H1 (cell line): ENCODE measurements around the gene DOK7. TPM values are rescaled to one million over a fixed set of nuclear protein-coding genes. Genes with fewer than 3 reads are reported as not detected.

Source experiments
- CTCF ChIA-PET: fragments of 300-600 bp; sonication (Branson Sonifier 250); formaldehyde crosslinking; loops from one replicate; lab custom pipeline; 2021; ENCODE audit not compliant: partially characterized antibody; lab: Charles Lee
- POLR2A ChIA-PET: fragments of 300-600 bp; sonication (Branson Sonifier 250); formaldehyde crosslinking; loops from one replicate; lab custom pipeline; 2021; ENCODE audit warnings: inconsistent platforms; ENCODE audit not compliant: partially characterized antibody; lab: Charles Lee
- DNase-seq, 2 experiments: peaks; one replicate each; pipeline versions ENCODE4 v3.0.0 to v3.0.0-alpha.2; 2010 to 2022; ENCODE audit warnings: low spot score in 2 of 2, low read depth in 1 of 2, mixed read lengths in 1 of 2
- FAIRE-seq: peaks from 2 replicates; lab custom pipeline; 2011; peaks lifted over from hg19 to GRCh38; lab: Jason Lieb, UNC
- H2AFZ ChIP-seq: 2 replicates; pipeline ENCODE4 v1.8.1; 2012; ENCODE audit warnings: low read length, inconsistent platforms
- H2AK5ac ChIP-seq: 2 replicates; pipeline ENCODE4 v1.6.1; 2013; ENCODE audit warnings: low read depth, low read length
- H2BK120ac ChIP-seq: replicated peaks from 2 replicates; pipeline ENCODE3; 2013; ENCODE audit warnings: low read depth, low read length, inconsistent platforms
- H2BK12ac ChIP-seq: 2 replicates; pipeline ENCODE4 v1.6.1; 2013; ENCODE audit warnings: low read depth, low read length
- H2BK15ac ChIP-seq: 2 replicates; pipeline ENCODE4 v1.6.1; 2013; ENCODE audit warnings: low read length
- H2BK20ac ChIP-seq: 2 replicates; pipeline ENCODE4 v1.6.1; 2013; ENCODE audit warnings: low read length
- H2BK5ac ChIP-seq: 2 replicates; pipeline ENCODE4 v1.6.1; 2013; ENCODE audit warnings: low read depth, low read length
- H3K14ac ChIP-seq: 2 replicates; pipeline ENCODE4 v1.6.1; 2013; ENCODE audit warnings: inconsistent platforms; ENCODE audit not compliant: insufficient read length
- H3K18ac ChIP-seq: 2 replicates; pipeline ENCODE4 v1.6.1; 2013; ENCODE audit warnings: low read length; ENCODE audit errors: extremely low read depth
- H3K23ac ChIP-seq: 2 replicates; pipeline ENCODE4 v1.6.1; 2013; ENCODE audit warnings: inconsistent platforms; ENCODE audit not compliant: insufficient read length
- H3K23me2 ChIP-seq: 2 replicates; pipeline ENCODE4 v1.6.1; 2013; ENCODE audit warnings: low read depth, low read length
- H3K27ac ChIP-seq: 2 replicates; pipeline ENCODE4 v1.6.1; 2011; ENCODE audit warnings: low read depth, low read length, inconsistent platforms
- H3K27me3 ChIP-seq, 4 experiments: replicated peaks in 1 of 4; 1 replicate in 1 of 4; 2 replicates in 3 of 4; pipeline versions ENCODE4 v1.6.1 to v1.8.1; 2011 to 2013; ENCODE audit warnings: low read length in 3 of 4, mild to moderate bottlenecking in 3 of 4, inconsistent platforms in 2 of 4, mixed read lengths in 2 of 4, moderate library complexity in 1 of 4; ENCODE audit not compliant: control insufficient read depth in 3 of 4, insufficient read depth in 3 of 4; ENCODE audit errors: extremely low read depth in 1 of 4
- H3K36me3 ChIP-seq, 4 experiments: 2 replicates each; pipeline versions ENCODE4 v1.6.1 to v1.8.1; 2011 to 2013; ENCODE audit warnings: mild to moderate bottlenecking in 4 of 4, low read length in 3 of 4, moderate library complexity in 2 of 4, control low read depth in 1 of 4, inconsistent platforms in 1 of 4; ENCODE audit not compliant: insufficient read depth in 4 of 4, control insufficient read depth in 2 of 4
- H3K4ac ChIP-seq: replicated peaks from 2 replicates; pipeline ENCODE3; 2013; ENCODE audit warnings: low read length, low read depth, mixed read lengths, inconsistent platforms; ENCODE audit not compliant: insufficient read length
- H3K4me1 ChIP-seq, 4 experiments: replicated peaks in 1 of 4; 1 replicate in 1 of 4; 2 replicates in 3 of 4; pipeline versions ENCODE4 v1.6.1 to v1.8.1; 2011 to 2013; ENCODE audit warnings: low read length in 3 of 4, inconsistent platforms in 2 of 4, mixed read lengths in 1 of 4; ENCODE audit not compliant: insufficient read depth in 4 of 4, control insufficient read depth in 3 of 4
- H3K4me2 ChIP-seq, 2 experiments: 2 replicates each; pipeline versions ENCODE4 v1.6.1 to v1.8.1; 2011 to 2013; ENCODE audit warnings: low read depth in 2 of 2, low read length in 2 of 2, control low read depth in 1 of 2, inconsistent platforms in 1 of 2, mild to moderate bottlenecking in 1 of 2; ENCODE audit not compliant: insufficient read depth in 1 of 2
- H3K4me3 ChIP-seq, 4 experiments: fragments of 200-600, 300-600 bp in 1 of 4; sonication (generic), shearing (Covaris generic), sonication (Bioruptor Twin) in 1 of 4; 2 replicates each; pipeline versions ENCODE4 v1.5.1 to v1.8.1; 2011 to 2016; ENCODE audit warnings: low read length in 4 of 4, low read depth in 3 of 4, control low read depth in 2 of 4, inconsistent platforms in 2 of 4, mild to moderate bottlenecking in 2 of 4, mixed read lengths in 1 of 4, moderate library complexity in 1 of 4; ENCODE audit not compliant: insufficient read depth in 2 of 4; ENCODE audit errors: extremely low read depth in 1 of 4
- H3K56ac ChIP-seq: replicated peaks from 2 replicates; pipeline ENCODE3; 2013; ENCODE audit warnings: low read depth, mild to moderate bottlenecking, mixed read lengths, low read length, inconsistent platforms; ENCODE audit not compliant: insufficient read length
- H3K79me1 ChIP-seq: 2 replicates; pipeline ENCODE4 v1.6.1; 2013; ENCODE audit warnings: low read depth, low read length, control low read depth
- H3K79me2 ChIP-seq, 2 experiments: 2 replicates each; pipeline versions ENCODE4 v1.6.1 to v1.8.1; 2012 to 2013; ENCODE audit warnings: low read length in 2 of 2, mild to moderate bottlenecking in 2 of 2, inconsistent platforms in 1 of 2; ENCODE audit not compliant: insufficient read depth in 2 of 2, control insufficient read depth in 1 of 2
- H3K9ac ChIP-seq, 4 experiments: replicated peaks in 1 of 4; 1 replicate in 1 of 4; 2 replicates in 3 of 4; pipeline versions ENCODE4 v1.6.1 to v1.8.1; 2011 to 2013; ENCODE audit warnings: low read depth in 3 of 4, low read length in 3 of 4, control low read depth in 2 of 4, mild to moderate bottlenecking in 2 of 4, moderate library complexity in 2 of 4, inconsistent platforms in 1 of 4; ENCODE audit errors: extremely low read depth in 1 of 4
- H3K9me3 ChIP-seq, 2 experiments: 2 replicates each; pipeline versions ENCODE4 v1.6.1 to v1.8.1; 2012 to 2013; ENCODE audit warnings: mild to moderate bottlenecking in 2 of 2, moderate library complexity in 2 of 2, control low read depth in 1 of 2, inconsistent platforms in 1 of 2, low read depth in 1 of 2, low read length in 1 of 2, mixed read lengths in 1 of 2; ENCODE audit not compliant: insufficient read depth in 2 of 2
- H4K20me1 ChIP-seq, 2 experiments: replicated peaks in 1 of 2; 2 replicates each; pipeline versions ENCODE3 to v1.8.1; 2011 to 2013; ENCODE audit warnings: inconsistent platforms in 2 of 2, low read length in 2 of 2, mild to moderate bottlenecking in 1 of 2; ENCODE audit not compliant: insufficient read depth in 2 of 2, control insufficient read depth in 1 of 2
- H4K5ac ChIP-seq: 2 replicates; pipeline ENCODE4 v1.6.1; 2013; ENCODE audit warnings: low read length, low read depth, mixed read lengths, inconsistent platforms; ENCODE audit not compliant: insufficient read length
- H4K8ac ChIP-seq: 2 replicates; pipeline ENCODE4 v1.8.0; 2013; ENCODE audit warnings: mild to moderate bottlenecking, moderate library complexity, low read length, inconsistent platforms; ENCODE audit not compliant: insufficient read depth; ENCODE audit errors: extremely low read depth
- H4K91ac ChIP-seq: replicated peaks from 2 replicates; pipeline ENCODE3; 2013; ENCODE audit warnings: low read length, mixed read lengths, inconsistent platforms; ENCODE audit not compliant: insufficient read length
- GTF2F1 ChIP-seq: IDR thresholded peaks from 2 replicates; pipeline ENCODE4 v1.6.1; 2012; ENCODE audit warnings: low read depth, low read length, improper control_type of control experiment, borderline replicate concordance
- NRF1 ChIP-seq: IDR thresholded peaks from 2 replicates; pipeline ENCODE4 v1.6.1; 2011; ENCODE audit warnings: mild to moderate bottlenecking, low read depth, low read length, improper control_type of control experiment
- TAF1 ChIP-seq: IDR thresholded peaks from 2 replicates; pipeline ENCODE4 v1.6.1; 2011; ENCODE audit warnings: mild to moderate bottlenecking, low read depth, low read length
- WGBS, 2 experiments: shearing (Covaris generic) in 1 of 2; methylation state at CpG; one replicate each; pipeline versions ENCODE4 v1.1.6 to v1.1.7; 2013 to 2015; ENCODE audit warnings: low lambda C conversion rate in 2 of 2, mixed read lengths in 2 of 2, inconsistent platforms in 1 of 2, low coverage in 1 of 2, missing lambda C conversion rate in 1 of 2; ENCODE audit not compliant: insufficient replicate concordance in 2 of 2, insufficient coverage in 1 of 2, insufficient read length in 1 of 2; ENCODE audit errors: extremely low coverage in 1 of 2, missing lambda C conversion rate in 1 of 2; 5-methylcytosine and 5-hydroxymethylcytosine counted together
- polyA plus RNA-seq, 7 experiments: library from polyadenylated mRNA; depleted of rRNA in 3 of 7; stranded (reverse) in 5 of 7; unstranded in 2 of 7; fragments of >200 nt in 5 of 7; fragments of 200-250 nt in 2 of 7; gene quantifications; 1 replicate in 5 of 7; 2 replicates in 1 of 7; 4 replicates in 1 of 7; pipeline versions ENCODE4 v1.2.1 to v1.2.3, GENCODE V29; 2011 to 2013; ENCODE audit warnings: missing spikeins in 2 of 7, mixed read lengths in 2 of 7
- total RNA-seq: library from RNA; stranded (reverse); fragmentation: NEBNext Ultra II Directional; extraction: Animal tissue kit (Norgen Biotek cat#: 25700); gene quantifications from 2 replicates; pipeline ENCODE4 v1.2.1, GENCODE V29; 2021

DOK7 gene
- total and polyA plus RNA-seq, 2 of the 8 experiments (the other 6 are each of a cell fraction or from before 2014, with no cell fraction given) = 0.32 TPM; not detected in 1

- Histone ChIP-seq H2BK5ac (no peak overlapping the region), H3K79me1 (no peaks in the 10 kb centered on the region), H2AFZ (no peak overlapping the region), H3K4me1 (no peaks in the 10 kb centered on the region; a peak in 1 of 7 replicates), H3K4ac (no peak overlapping the region), H2BK12ac (no peak overlapping the region), H3K9ac (no peak overlapping the region), H3K23ac (no peak overlapping the region), H2BK15ac (no peak overlapping the region), H2AK5ac (no peak overlapping the region), H3K27me3 (no peaks in the 10 kb centered on the region; a peak in 2 of 7 replicates), H3K14ac (no peak overlapping the region), H4K8ac (no peak overlapping the region), H3K4me3 (no peak overlapping the region), H3K56ac (no peak overlapping the region), H3K9me3 (no peaks in the 10 kb centered on the region), H2BK120ac (no peak overlapping the region), H4K5ac (no peak overlapping the region), H2BK20ac (no peak overlapping the region), H3K4me2 (no peak overlapping the region), H3K27ac (no peak overlapping the region), H3K18ac (no peak overlapping the region), H4K20me1 (no peaks in the 10 kb centered on the region), H4K91ac (no peak overlapping the region), H3K23me2 (no peaks in the 10 kb centered on the region), H3K79me2 (no peaks in the 10 kb centered on the region), H3K36me3 (no peaks in the 10 kb centered on the region)
- ChIA-PET CTCF (interaction anchor here (0.6 to 11.6 kb wide), 9 partner anchors 11 to 127 kb away, joined by 3 to 152 read pairs (median 11); no protein-coding TSS in a partner anchor), POLR2A (no interaction called here)
- no peak for FAIRE-seq
- no peak for DNase-seq
- 98% methylated on average over 24 of the region's 34 CpGs; no CpG with 5 or more reads in 1 of the 2 experiments for WGBS, 2 experiments
- no peak for TF ChIP-seq TAF1
- TF ChIP-seq GTF2F1 = no peak
- no peak for TF ChIP-seq NRF1
Observed at GRCh38 chr4:3445829-3446545, 17.1 kb upstream of the DOK7 start.
